Trophoblast cell (in vitro differentiated cells and primary cell): ENCODE measurements around the gene FNDC3B.

Source experiments
- DNase-seq, 2 donors: peaks; one replicate each; pipeline ENCODE4 v3.0.0-alpha.2; 2016
- H2AFZ ChIP-seq: 2 replicates; pipeline ENCODE4 v1.6.1; 2013; ENCODE audit warnings: low read length, moderate library complexity, mild to moderate bottlenecking; ENCODE audit not compliant: insufficient read depth, poor library complexity
- H2AK5ac ChIP-seq: 2 replicates; pipeline ENCODE4 v1.6.1; 2013; ENCODE audit warnings: mild to moderate bottlenecking, low read length
- H2BK120ac ChIP-seq: 2 replicates; pipeline ENCODE4 v1.6.1; 2013; ENCODE audit warnings: low read length, mild to moderate bottlenecking, moderate library complexity; ENCODE audit not compliant: insufficient read depth, poor library complexity
- H2BK12ac ChIP-seq: 2 replicates; pipeline ENCODE4 v1.6.1; 2013; ENCODE audit warnings: mild to moderate bottlenecking, low read length, moderate library complexity
- H2BK5ac ChIP-seq: 2 replicates; pipeline ENCODE4 v1.6.1; 2013; ENCODE audit warnings: low read length, low read depth, moderate library complexity, mild to moderate bottlenecking; ENCODE audit not compliant: poor library complexity
- H3K14ac ChIP-seq: 2 replicates; pipeline ENCODE4 v1.6.1; 2013; ENCODE audit warnings: mild to moderate bottlenecking, low read length
- H3K18ac ChIP-seq: 2 replicates; pipeline ENCODE4 v1.6.1; 2013; ENCODE audit warnings: mild to moderate bottlenecking, low read length
- H3K23ac ChIP-seq: 2 replicates; pipeline ENCODE4 v1.6.1; 2013; ENCODE audit warnings: low read length
- H3K27ac ChIP-seq: 2 replicates; pipeline ENCODE4 v1.5.1; 2013; ENCODE audit warnings: low read depth, mild to moderate bottlenecking, inconsistent platforms, low read length, moderate library complexity
- H3K27me3 ChIP-seq: 2 replicates; pipeline ENCODE4 v1.6.1; 2013; ENCODE audit warnings: inconsistent platforms, mild to moderate bottlenecking, low read length, moderate library complexity; ENCODE audit not compliant: insufficient read depth
- H3K36me3 ChIP-seq, 2 experiments: 1 replicate in 1 of 2; 2 replicates in 1 of 2; pipeline ENCODE4 v1.6.1; 2013; ENCODE audit warnings: low read length in 2 of 2, mild to moderate bottlenecking in 2 of 2, moderate library complexity in 1 of 2; ENCODE audit not compliant: insufficient read depth in 2 of 2, control insufficient read depth in 1 of 2
- H3K4ac ChIP-seq: 2 replicates; pipeline ENCODE4 v1.6.1; 2013; ENCODE audit warnings: low read depth, mild to moderate bottlenecking, low read length, moderate library complexity
- H3K4me1 ChIP-seq, 2 experiments: 1 replicate in 1 of 2; 2 replicates in 1 of 2; pipeline ENCODE4 v1.6.1; 2013; ENCODE audit warnings: low read length in 2 of 2, mild to moderate bottlenecking in 2 of 2, moderate library complexity in 1 of 2; ENCODE audit not compliant: insufficient read depth in 2 of 2, control insufficient read depth in 1 of 2
- H3K4me2 ChIP-seq: 2 replicates; pipeline ENCODE4 v1.6.1; 2013; ENCODE audit warnings: inconsistent platforms, mild to moderate bottlenecking, low read length, moderate library complexity
- H3K4me3 ChIP-seq: 2 replicates; pipeline ENCODE4 v1.5.1; 2013; ENCODE audit warnings: mild to moderate bottlenecking, low read depth, low read length, inconsistent platforms
- H3K79me1 ChIP-seq: one replicate; pipeline ENCODE4 v1.6.1; 2013; ENCODE audit warnings: low read length
- H3K79me2 ChIP-seq: 2 replicates; pipeline ENCODE4 v1.6.1; 2013; ENCODE audit warnings: low read length, mild to moderate bottlenecking; ENCODE audit not compliant: control insufficient read depth, insufficient read depth, poor library complexity
- H3K9ac ChIP-seq: 2 replicates; pipeline ENCODE4 v1.6.1; 2013; ENCODE audit warnings: mild to moderate bottlenecking, low read length
- H3K9me3 ChIP-seq: 2 replicates; pipeline ENCODE4 v1.6.1; 2013; ENCODE audit warnings: low read depth, mild to moderate bottlenecking, control low read depth, inconsistent platforms, low read length; ENCODE audit not compliant: insufficient read depth
- H4K12ac ChIP-seq: 2 replicates; pipeline ENCODE4 v1.6.1; 2013; ENCODE audit warnings: low read depth, mild to moderate bottlenecking, low read length, moderate library complexity
- H4K8ac ChIP-seq: 2 replicates; pipeline ENCODE4 v1.6.1; 2013; ENCODE audit warnings: low read depth, mild to moderate bottlenecking, low read length, moderate library complexity
- H4K91ac ChIP-seq: one replicate; pipeline ENCODE4 v1.6.1; 2013; ENCODE audit warnings: low read depth, mild to moderate bottlenecking, low read length, moderate library complexity
- WGBS: extraction: QIAGEN DNeasy Blood & Tissue Kit; methylation state at CpG from one replicate; pipeline ENCODE4 v1.1.7; 2013; ENCODE audit warnings: missing lambda C conversion rate; ENCODE audit not compliant: insufficient read length, insufficient coverage; ENCODE audit errors: extremely low coverage; 5-methylcytosine and 5-hydroxymethylcytosine counted together

The FNDC3B gene

GRCh38 chr3:172082269-172082668 lies 42.9 kb downstream of the FNDC3B start:
- no peaks in the 10 kb centered on the region for H3K79me1 ChIP-seq
- no peak overlapping the region for H3K27ac ChIP-seq
- peaks cover 2 to 6% of the 10 kb centered on the region in 2 experiments for H3K36me3 ChIP-seq
- no peaks in the 10 kb centered on the region for H3K79me2 ChIP-seq
- H3K4me2 ChIP-seq, result no peak overlapping the region
- H2BK12ac ChIP-seq, result no peak overlapping the region
- no peak overlapping the region for H2AK5ac ChIP-seq
- DNase-seq, result peak; percentile 77 to 93
- H4K91ac ChIP-seq, result no peak overlapping the region
- no peak overlapping the region for H3K14ac ChIP-seq
- no peaks in the 10 kb centered on the region for H3K27me3 ChIP-seq
- no CpG with 5 or more reads among the region's 5 CpGs for WGBS
- peaks cover 0 to 2% of the 10 kb centered on the region in 2 experiments for H3K4me1 ChIP-seq
- H3K23ac ChIP-seq, result no peak overlapping the region
- H4K12ac ChIP-seq, result no peak overlapping the region
- no peak overlapping the region for H3K4me3 ChIP-seq
- H3K9ac ChIP-seq, result no peak overlapping the region
- no peak overlapping the region for H3K4ac ChIP-seq
- no peak overlapping the region for H4K8ac ChIP-seq
- no peak overlapping the region for H2BK120ac ChIP-seq
- no peak overlapping the region for H2AFZ ChIP-seq
- H3K18ac ChIP-seq, result no peak overlapping the region
- H3K9me3 ChIP-seq, result no peaks in the 10 kb centered on the region
- H2BK5ac ChIP-seq, result no peak overlapping the region

- H3K4me3 ChIP-seq, result no peak overlapping the region
- H2BK120ac ChIP-seq, result no peak overlapping the region
- no peak overlapping the region for H3K18ac ChIP-seq
- WGBS, result no CpG with 5 or more reads among the region's 5 CpGs
- DNase-seq, result no peak
- H3K27me3 ChIP-seq, result no peaks in the 10 kb centered on the region
- no peak overlapping the region for H3K23ac ChIP-seq
- H2BK5ac ChIP-seq, result no peak overlapping the region
- peaks cover 2 to 6% of the 10 kb centered on the region in 2 experiments for H3K36me3 ChIP-seq
- H4K91ac ChIP-seq, result no peak overlapping the region
- no peak overlapping the region for H2AK5ac ChIP-seq
- H2BK12ac ChIP-seq, result no peak overlapping the region
- H3K79me1 ChIP-seq, result no peaks in the 10 kb centered on the region
- H4K12ac ChIP-seq, result no peak overlapping the region
- H3K14ac ChIP-seq, result no peak overlapping the region
- peak overlapping the region; percentile 44 for H3K4ac ChIP-seq
- no peaks in the 10 kb centered on the region for H3K9me3 ChIP-seq
- no peak overlapping the region for H3K4me2 ChIP-seq
- no peaks in the 10 kb centered on the region for H3K79me2 ChIP-seq
- no peak overlapping the region for H3K27ac ChIP-seq
- H3K9ac ChIP-seq, result no peak overlapping the region
- H3K4me1 ChIP-seq, result peaks cover 0 to 2% of the 10 kb centered on the region in 2 experiments
- H2AFZ ChIP-seq, result no peak overlapping the region
- no peak overlapping the region for H4K8ac ChIP-seq
Observed at GRCh38 chr3:172082820-172083513, 43.6 kb downstream of the FNDC3B start.

- Histone ChIP-seq H3K4me3 (no peak overlapping the region), H3K4me1 (peaks cover 0 to 2% of the 10 kb centered on the region in 2 experiments), H2AFZ (no peak overlapping the region), H4K8ac (no peak overlapping the region), H2BK12ac (no peak overlapping the region), H3K27ac (no peak overlapping the region), H3K4me2 (no peak overlapping the region), H3K9me3 (no peaks in the 10 kb centered on the region), H3K18ac (no peak overlapping the region), H4K12ac (no peak overlapping the region), H3K36me3 (peaks cover 2 to 6% of the 10 kb centered on the region in 2 experiments), H2BK120ac (no peak overlapping the region), H3K23ac (no peak overlapping the region), H2AK5ac (no peak overlapping the region), H4K91ac (no peak overlapping the region), H3K79me2 (no peaks in the 10 kb centered on the region), H2BK5ac (no peak overlapping the region), H3K79me1 (no peaks in the 10 kb centered on the region), H3K4ac (no peak overlapping the region), H3K27me3 (no peaks in the 10 kb centered on the region), H3K14ac (no peak overlapping the region), H3K9ac (no peak overlapping the region)
- DNase-seq, result no peak
- WGBS, result no CpG with 5 or more reads among the region's 8 CpGs
Observed at GRCh38 chr3:172083995-172084409, 44.6 kb downstream of the FNDC3B start.

GRCh38 chr3:172084871-172085556 lies 45.6 kb downstream of the FNDC3B start:
- no peak overlapping the region for H2BK120ac ChIP-seq
- no peak overlapping the region for H3K23ac ChIP-seq
- H4K8ac ChIP-seq, result no peak overlapping the region
- H3K36me3 ChIP-seq, result peaks cover 4 to 6% of the 10 kb centered on the region in 2 experiments
- H3K9ac ChIP-seq, result no peak overlapping the region
- no peak overlapping the region for H4K91ac ChIP-seq
- peak in 1 of 2 donors; percentile 64 for DNase-seq
- no peak overlapping the region for H2BK5ac ChIP-seq
- H3K9me3 ChIP-seq, result no peaks in the 10 kb centered on the region
- H3K79me1 ChIP-seq, result no peaks in the 10 kb centered on the region
- no peak overlapping the region for H3K4me3 ChIP-seq
- no peak overlapping the region for H2BK12ac ChIP-seq
- no peak overlapping the region for H3K14ac ChIP-seq
- H3K4ac ChIP-seq, result peak overlapping the region; percentile 55
- H2AK5ac ChIP-seq, result no peak overlapping the region
- H3K18ac ChIP-seq, result no peak overlapping the region
- no peak overlapping the region for H2AFZ ChIP-seq
- H3K4me2 ChIP-seq, result no peak overlapping the region
- H3K4me1 ChIP-seq, result peaks cover 0 to 2% of the 10 kb centered on the region in 2 experiments
- no peaks in the 10 kb centered on the region for H3K79me2 ChIP-seq
- WGBS, result no CpG with 5 or more reads among the region's 5 CpGs
- no peak overlapping the region for H3K27ac ChIP-seq
- no peak overlapping the region for H4K12ac ChIP-seq
- no peaks in the 10 kb centered on the region for H3K27me3 ChIP-seq
